Sigmoid colon (tissue), 4 donors: Measurements from ENCODE around the gene ETS1.

ENCODE experiments used
- EP300 ChIP-seq, 4 donors: sonication (generic); formaldehyde crosslinking; IDR thresholded peaks; one replicate each; pipeline ENCODE4 v1.6.1; 2017; ENCODE audit warnings: antibody characterized with exemption in 4 of 4
- POLR2A ChIP-seq, 2 donors: fragments of 450-650 bp; IDR thresholded peaks; one replicate each; pipeline ENCODE4 v1.6.1; 2016; ENCODE audit warnings: antibody characterized with exemption in 2 of 2, mild to moderate bottlenecking in 2 of 2, moderate library complexity in 2 of 2
- POLR2AphosphoS5 ChIP-seq, 4 donors: sonication (generic); formaldehyde crosslinking; IDR thresholded peaks; one replicate each; pipeline ENCODE4 v1.6.1; 2017; ENCODE audit warnings: antibody characterized with exemption in 4 of 4

- TF ChIP-seq POLR2A (IDR thresholded peaks at IDR 0.05): no peak
- no peak for TF ChIP-seq EP300 (IDR thresholded peaks at IDR 0.05)
- TF ChIP-seq POLR2AphosphoS5 (IDR thresholded peaks at IDR 0.05): no peak
Measured at GRCh38 chr11:128431931-128432330, 155.4 kb downstream of the ETS1 start.
